Thoracic aorta (tissue), 2 donors: ENCODE results near the gene VPS18. TPM values are rescaled to one million over a fixed set of nuclear protein-coding genes. Genes with fewer than 3 reads are reported as not detected.
A peak's percentile ranks its signal among the peaks of the same experiment; 100 is the strongest.

Source experiments
- ATAC-seq: fragments of 150-250 bp; one replicate; pipeline ENCODE4 v1.8.0; 2017; ENCODE audit warnings: low read depth; ENCODE audit not compliant: insufficient number of reproducible peaks, low FRiP score
- DNase-seq: peaks from one replicate; pipeline ENCODE4 v3.0.0-alpha.2; 2020; ENCODE audit warnings: low spot score
- H3K27ac ChIP-seq, 2 donors: fragments of 200-600 bp; sonication (generic); 1 replicate in 1 of 2; 2 replicates in 1 of 2; pipeline ENCODE4 v1.5.1; 2016; ENCODE audit warnings: mild to moderate bottlenecking in 2 of 2, moderate library complexity in 2 of 2
- H3K27me3 ChIP-seq: fragments of 200-600 bp; sonication (generic); replicated peaks from 2 replicates; pipeline ENCODE4 v1.6.0; 2016; ENCODE audit warnings: mild to moderate bottlenecking; ENCODE audit not compliant: insufficient read depth
- H3K36me3 ChIP-seq: fragments of 200-600 bp; sonication (generic); one replicate; pipeline ENCODE4 v1.5.1; 2016
- H3K4me1 ChIP-seq, 2 donors: fragments of 200-600 bp; sonication (generic); 1 replicate in 1 of 2; 2 replicates in 1 of 2; pipeline versions ENCODE4 v1.5.1 to v1.6.0; 2016; ENCODE audit warnings: low read depth in 2 of 2, mild to moderate bottlenecking in 1 of 2; ENCODE audit not compliant: control insufficient read depth in 1 of 2
- H3K4me3 ChIP-seq: fragments of 200-600 bp; sonication (generic); 2 replicates; pipeline ENCODE4 v1.5.1; 2016; ENCODE audit warnings: mild to moderate bottlenecking
- H3K9me3 ChIP-seq: fragments of 200-600 bp; sonication (generic); 2 replicates; pipeline ENCODE4 v1.5.1; 2016
- total RNA-seq, 2 donors: library from RNA; depleted of rRNA; stranded (reverse); fragments of >200 nt; gene quantifications; one replicate each; pipeline versions ENCODE4 v1.1.0 to v1.2.3, GENCODE V29; 2016
- TF ChIP-seq, protein P1 (sequence below): fragments of 200-600 bp; sonication (generic); IDR thresholded peaks from one replicate; pipeline ENCODE4 v1.5.1; 2019; ENCODE audit warnings: antibody characterized with exemption

The VPS18 gene
- total RNA-seq, 2 donors from 2014 or later: 26.0 to 37.9 TPM

DNA sequence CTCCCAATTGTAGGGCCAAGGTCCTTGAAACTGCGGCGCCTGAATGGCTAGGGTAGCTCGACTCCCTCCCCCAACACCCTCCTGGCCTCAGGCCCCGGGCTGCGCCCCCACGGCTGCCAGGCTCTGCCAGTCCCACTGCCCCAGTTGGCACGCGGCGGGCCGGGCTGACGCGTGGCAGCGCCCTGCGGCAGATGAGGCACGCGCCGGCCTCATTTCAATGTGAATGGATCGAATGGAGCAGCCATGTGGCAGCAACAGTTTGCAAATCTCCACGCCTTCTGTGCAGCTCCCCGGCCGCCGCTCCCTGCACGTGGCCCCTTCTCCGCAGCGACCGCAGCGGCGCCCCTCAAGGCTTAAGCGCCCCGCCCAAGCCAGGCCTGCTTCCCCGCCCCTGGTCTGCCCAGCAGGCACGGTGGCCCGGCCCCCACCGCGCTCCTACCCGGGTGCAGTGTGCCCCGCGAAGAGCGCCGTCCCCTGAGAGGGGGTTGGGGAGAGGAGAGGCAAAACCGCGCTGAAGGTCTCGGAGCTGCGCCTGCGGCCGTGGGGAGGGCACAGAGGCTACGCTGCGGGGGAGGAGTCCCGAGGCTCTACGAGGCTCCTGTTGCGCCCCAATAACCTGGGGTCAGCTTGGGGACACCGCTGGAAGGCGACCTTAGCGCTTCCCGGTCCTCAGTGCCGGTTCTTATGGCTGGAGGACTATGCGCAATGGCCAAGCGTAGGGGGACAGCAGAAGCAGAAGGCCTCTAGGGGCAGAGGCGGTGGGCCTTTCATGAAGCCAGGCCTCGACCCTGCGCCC lies 31.8 kb downstream of the VPS18 start:
- no peak for DNase-seq
- ATAC-seq: no peak
- no peak overlapping the region for H3K27ac ChIP-seq
- peaks cover 40 to 55% of the 10 kb centered on the region in 2 donors for H3K4me1 ChIP-seq
- H3K4me3 ChIP-seq: peak overlapping the region; percentile 49
- TF ChIP-seq, protein P1, sequence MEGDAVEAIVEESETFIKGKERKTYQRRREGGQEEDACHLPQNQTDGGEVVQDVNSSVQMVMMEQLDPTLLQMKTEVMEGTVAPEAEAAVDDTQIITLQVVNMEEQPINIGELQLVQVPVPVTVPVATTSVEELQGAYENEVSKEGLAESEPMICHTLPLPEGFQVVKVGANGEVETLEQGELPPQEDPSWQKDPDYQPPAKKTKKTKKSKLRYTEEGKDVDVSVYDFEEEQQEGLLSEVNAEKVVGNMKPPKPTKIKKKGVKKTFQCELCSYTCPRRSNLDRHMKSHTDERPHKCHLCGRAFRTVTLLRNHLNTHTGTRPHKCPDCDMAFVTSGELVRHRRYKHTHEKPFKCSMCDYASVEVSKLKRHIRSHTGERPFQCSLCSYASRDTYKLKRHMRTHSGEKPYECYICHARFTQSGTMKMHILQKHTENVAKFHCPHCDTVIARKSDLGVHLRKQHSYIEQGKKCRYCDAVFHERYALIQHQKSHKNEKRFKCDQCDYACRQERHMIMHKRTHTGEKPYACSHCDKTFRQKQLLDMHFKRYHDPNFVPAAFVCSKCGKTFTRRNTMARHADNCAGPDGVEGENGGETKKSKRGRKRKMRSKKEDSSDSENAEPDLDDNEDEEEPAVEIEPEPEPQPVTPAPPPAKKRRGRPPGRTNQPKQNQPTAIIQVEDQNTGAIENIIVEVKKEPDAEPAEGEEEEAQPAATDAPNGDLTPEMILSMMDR: no peak
- H3K36me3 ChIP-seq: no peaks in the 10 kb centered on the region
- no peaks in the 10 kb centered on the region for H3K9me3 ChIP-seq
- H3K27me3 ChIP-seq: peaks cover 12% of the 10 kb centered on the region

DNA sequence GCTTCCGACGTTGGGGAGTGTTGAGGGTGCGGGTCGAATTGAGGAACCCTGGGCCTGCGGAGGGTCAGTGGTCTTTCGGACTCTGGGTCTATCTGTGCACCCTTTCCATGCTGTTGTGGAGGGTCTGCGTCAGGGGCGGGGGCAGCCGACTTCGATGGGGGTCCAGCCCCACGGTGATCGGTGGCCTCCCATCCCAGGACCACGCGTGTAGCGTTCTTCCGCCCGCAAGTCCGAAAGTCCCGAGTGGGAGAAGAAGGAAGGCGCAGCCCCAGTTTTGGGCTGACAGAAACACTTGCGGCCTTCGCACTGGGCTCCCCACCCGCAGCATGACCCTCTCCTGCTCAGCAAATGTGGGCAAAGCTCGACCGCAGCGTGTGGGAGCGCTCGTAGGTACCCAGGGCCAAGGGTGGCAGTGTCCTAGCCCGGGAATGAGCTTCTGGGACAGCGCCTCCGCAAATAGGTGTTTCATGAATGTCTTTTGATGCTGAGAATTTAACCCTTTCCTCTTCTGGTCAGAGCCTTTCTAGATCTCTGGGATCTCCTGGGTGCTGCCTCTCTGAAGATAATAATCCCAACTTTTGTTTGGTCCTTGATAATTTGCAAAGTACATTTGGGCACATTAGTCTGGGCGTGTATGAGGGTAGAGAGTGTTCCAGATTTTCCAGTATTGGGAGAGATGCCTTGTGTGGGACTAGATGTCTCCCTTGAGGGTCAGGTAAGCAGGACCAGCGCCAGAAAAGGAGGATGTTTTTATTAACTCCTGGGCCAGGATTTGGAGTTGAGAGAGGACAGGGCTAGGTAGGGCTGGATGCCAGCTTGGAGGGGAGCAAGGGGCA lies 32.6 kb downstream of the VPS18 start:
- ATAC-seq (no peak), DNase-seq (no peak)
- Histone ChIP-seq H3K4me3 (no peak overlapping the region), H3K4me1 (peaks cover 42 to 59% of the 10 kb centered on the region in 2 donors), H3K36me3 (no peaks in the 10 kb centered on the region), H3K9me3 (no peaks in the 10 kb centered on the region), H3K27me3 (peaks cover 13% of the 10 kb centered on the region), H3K27ac (no peak overlapping the region)
- TF ChIP-seq, protein P1: no peak

DNA sequence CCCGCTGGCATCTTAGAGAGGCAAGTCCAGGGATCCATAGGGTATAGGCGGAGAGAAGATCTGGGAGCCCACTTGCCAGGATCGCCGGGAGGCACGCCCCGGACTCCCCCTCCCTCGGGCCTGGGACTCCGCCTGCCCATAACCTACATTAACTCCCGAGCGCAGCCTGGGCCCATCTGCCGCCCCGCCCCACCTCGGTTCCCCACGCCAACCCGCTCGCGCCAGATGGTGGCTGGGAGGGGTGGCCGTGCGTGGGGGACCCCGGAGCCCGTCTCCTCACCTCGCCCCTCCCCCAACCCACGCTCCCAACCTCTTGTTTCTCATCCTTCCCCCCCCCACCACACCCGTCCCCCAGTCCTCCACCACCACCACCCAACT lies 33.2 kb downstream of the VPS18 start:
- Histone ChIP-seq H3K27me3 (peaks cover 13% of the 10 kb centered on the region), H3K9me3 (no peaks in the 10 kb centered on the region), H3K36me3 (no peaks in the 10 kb centered on the region), H3K4me1 (peaks cover 42 to 59% of the 10 kb centered on the region in 2 donors), H3K4me3 (peak overlapping the region; percentile 72), H3K27ac (no peak overlapping the region)
- TF ChIP-seq, protein P1: no peak
- DNase-seq (no peak), ATAC-seq (no peak)

DNA sequence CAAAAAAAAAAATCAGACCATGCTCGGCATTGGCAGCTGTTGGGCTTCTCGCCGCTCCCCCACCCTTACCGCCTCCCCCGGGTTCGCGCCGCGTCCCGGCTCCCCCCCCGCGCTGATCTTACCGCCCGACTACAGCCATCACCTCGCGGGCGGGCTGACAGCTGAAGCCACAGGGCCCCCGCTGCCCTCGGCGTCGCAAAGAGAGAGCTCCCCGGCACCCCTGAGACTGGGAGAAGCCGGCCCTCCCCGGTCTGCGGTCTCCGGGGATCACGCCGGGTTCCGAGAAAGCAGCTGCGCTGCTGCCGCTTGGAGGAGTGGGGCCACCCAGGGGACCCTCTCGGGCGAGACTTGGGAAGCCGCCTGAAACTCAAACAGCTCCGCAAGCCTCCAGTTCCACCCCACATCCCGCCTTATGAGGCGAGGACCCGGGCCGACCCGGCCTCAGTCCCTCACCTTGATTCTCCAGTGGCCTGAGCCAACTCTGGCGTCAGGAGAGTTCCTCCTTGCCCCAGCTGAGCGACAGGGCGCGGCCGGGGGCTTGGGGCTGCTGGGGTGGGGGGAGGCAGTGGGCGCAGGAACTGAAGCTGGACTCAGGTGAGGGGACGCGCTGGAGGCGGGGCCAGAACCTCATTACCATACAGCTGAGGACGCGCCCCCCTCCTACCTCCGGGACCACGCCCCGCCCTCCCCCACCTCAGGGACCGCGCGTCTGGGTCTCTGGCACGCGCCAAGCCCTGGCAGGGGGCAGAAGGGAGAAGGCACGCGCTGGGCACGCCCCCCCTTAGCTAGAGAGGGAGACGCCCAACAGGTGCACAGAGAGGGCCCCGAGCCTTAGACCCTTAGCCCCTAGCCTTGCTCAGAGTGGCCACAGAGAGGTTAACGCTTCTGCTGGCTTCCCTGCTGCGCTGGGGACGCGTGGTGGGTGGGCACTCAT lies 33.9 kb downstream of the VPS18 start:
- Histone ChIP-seq H3K27ac (no peak overlapping the region), H3K4me1 (peaks cover 42 to 59% of the 10 kb centered on the region in 2 donors)
- no peak for ATAC-seq

More for the DNA sequence above, 33.9 kb downstream of the VPS18 start:
- H3K27me3 ChIP-seq: peaks cover 13% of the 10 kb centered on the region
- H3K4me3 ChIP-seq: peak overlapping the region; percentile 72
- H3K9me3 ChIP-seq: no peaks in the 10 kb centered on the region
- no peak for DNase-seq
- H3K36me3 ChIP-seq: no peaks in the 10 kb centered on the region
- TF ChIP-seq, protein P1: no peak
